ENCODE measurements around the gene ZNF543.
A peak's percentile ranks its signal among the peaks of the same experiment; 100 is the strongest.

- TF ChIP-seq POLR2A (IDR thresholded peaks at IDR 0.05; ENCODE audit: control extremely low read depth in 1 of 2, low read depth in 2 of 2, low read length in 2 of 2) (no peak), NRF1 (IDR thresholded peaks at IDR 0.05; ENCODE audit: low read depth, low read length) (no peak), POLR2AphosphoS5 (IDR thresholded peaks at IDR 0.05; ENCODE audit: low read depth, low read length) (no peak), ASH2L (IDR thresholded peaks at IDR 0.05; ENCODE audit: low read length) (no peak), SUZ12 (IDR thresholded peaks at IDR 0.05; ENCODE audit: low read length) (no peak), CTCF (IDR thresholded peaks at IDR 0.05; ENCODE audit: control extremely low read depth in 1 of 3, insufficient read depth in 1 of 3, low read depth in 1 of 3, low read length in 3 of 3) (peak in 1 of 3 experiments; percentile 2; a peak in 1 of 4 replicates), RXRA (IDR thresholded peaks at IDR 0.05; ENCODE audit: insufficient read depth, low read depth, low read length) (no peak), CHD2 (IDR thresholded peaks at IDR 0.05; ENCODE audit: low read length) (no peak), BCL11A (IDR thresholded peaks at IDR 0.05; ENCODE audit: low read depth in 2 of 2, low read length in 2 of 2) (no peak), BRCA1 (IDR thresholded peaks at IDR 0.05; ENCODE audit: low read depth, low read length) (no peak), FOSL1 (IDR thresholded peaks at IDR 0.05; ENCODE audit: insufficient read depth, low read depth, low read length) (no peak), RAD21 (IDR thresholded peaks at IDR 0.05 in 1 of 2, conservative IDR thresholded peaks at IDR 0.05 in 1 of 2; ENCODE audit: low read depth in 2 of 2, low read length in 2 of 2) (no peak), JUN (IDR thresholded peaks at IDR 0.05; ENCODE audit: low read depth, low read length) (no peak)
These were observed 31.6 kb downstream of the ZNF543 start for GRCh38 chr19:57351867-57352266.

Measured in H1 (cell line).